Smooth muscle cell (in vitro differentiated cells): ENCODE measurements around the gene VWA2. TPM values are rescaled to one million over a fixed set of nuclear protein-coding genes. Genes with fewer than 3 reads are reported as not detected.

Experiments used
- DNase-seq: peaks from one replicate; lab custom pipeline; 2025; ENCODE audit not compliant: unreplicated experiment; lab: John Stamatoyannopoulos, UW
- H2AFZ ChIP-seq: fragments of 200-600 bp; sonication (generic); 2 replicates; pipeline ENCODE4 v1.6.0; 2016; ENCODE audit warnings: antibody characterized with exemption, low read depth, mild to moderate bottlenecking
- H3F3A ChIP-seq: fragments of 200-600 bp; sonication (generic); 2 replicates; pipeline ENCODE4 v1.6.0; 2017; ENCODE audit warnings: antibody characterized with exemption, low read depth
- H3K27ac ChIP-seq: fragments of 200-600 bp; sonication (generic); 2 replicates; pipeline ENCODE4 v1.5.1; 2016; ENCODE audit warnings: low read depth, mild to moderate bottlenecking
- H3K27me3 ChIP-seq: fragments of 200-600 bp; sonication (generic); 2 replicates; pipeline ENCODE4 v1.6.1; 2016; ENCODE audit warnings: low read depth, mild to moderate bottlenecking
- H3K36me3 ChIP-seq: fragments of 200-600 bp; sonication (generic); 2 replicates; pipeline ENCODE4 v1.5.1; 2016; ENCODE audit warnings: low read depth
- H3K4me1 ChIP-seq: fragments of 200-600 bp; sonication (generic); 2 replicates; pipeline ENCODE4 v1.5.1; 2016; ENCODE audit warnings: low read depth
- H3K4me2 ChIP-seq: fragments of 200-600 bp; sonication (generic); 2 replicates; pipeline ENCODE4 v1.6.0; 2016; ENCODE audit warnings: mild to moderate bottlenecking
- H3K4me3 ChIP-seq: fragments of 200-600 bp; sonication (generic); 2 replicates; pipeline ENCODE4 v1.5.1; 2016; ENCODE audit warnings: mild to moderate bottlenecking
- H3K79me2 ChIP-seq: fragments of 200-600 bp; sonication (generic); 2 replicates; pipeline ENCODE4 v1.6.0; 2016; ENCODE audit warnings: low read depth, mild to moderate bottlenecking
- H3K9ac ChIP-seq: fragments of 200-600 bp; sonication (generic); 2 replicates; pipeline ENCODE4 v1.6.0; 2016; ENCODE audit warnings: low read depth
- H3K9me3 ChIP-seq: fragments of 200-600 bp; sonication (generic); replicated peaks from 2 replicates; pipeline ENCODE4 v1.5.1; 2016; ENCODE audit warnings: low read depth
- H4K20me1 ChIP-seq: fragments of 200-600 bp; sonication (generic); 2 replicates; pipeline ENCODE4 v1.6.0; 2016; ENCODE audit warnings: low read depth
- CTCF ChIP-seq: fragments of 200-600 bp; sonication (generic); IDR thresholded peaks from 2 replicates; pipeline ENCODE4 v1.5.1; 2017; ENCODE audit warnings: borderline replicate concordance, mild to moderate bottlenecking, antibody characterized with exemption; ENCODE audit not compliant: insufficient read depth, poor library complexity, severe bottlenecking
- WGBS: methylation state at CpG from one replicate; pipeline ENCODE4 v1.1.7; 2016; ENCODE audit warnings: low lambda C conversion rate; 5-methylcytosine and 5-hydroxymethylcytosine counted together
- polyA plus RNA-seq: library from polyadenylated mRNA; unstranded; fragments of >200 nt; fragmentation: Nextera tagmentation; extraction: Ambion mirVana; gene quantifications from 2 replicates; pipeline ENCODE4 v1.2.1, GENCODE V29; 2016
- total RNA-seq: library from RNA; depleted of rRNA; stranded (reverse); fragments of >200 nt; gene quantifications from 2 replicates; pipeline ENCODE4 v1.2.3, GENCODE V29; 2014

The VWA2 gene
- total and polyA plus RNA-seq, 2 experiments from 2014 or later, result 0.06 to 0.36 TPM

GRCh38 chr10:114243661-114244060 lies 4.6 kb downstream of the VWA2 start:
- no peak overlapping the region for H2AFZ ChIP-seq
- H3K4me2 ChIP-seq, result no peak overlapping the region
- 76% methylated on average over 9 of the region's 9 CpGs for WGBS

GRCh38 chr10:114244126-114244525 lies 5.1 kb downstream of the VWA2 start:
- no peak overlapping the region for H3K4me3 ChIP-seq
- no peak overlapping the region for H2AFZ ChIP-seq
- no peak overlapping the region for H3K9ac ChIP-seq
- no peak for TF ChIP-seq CTCF
- H3K36me3 ChIP-seq, result no peaks in the 10 kb centered on the region
- H3K4me2 ChIP-seq, result no peak overlapping the region
- WGBS, result 91% methylated on average over 6 of the region's 6 CpGs
- H3K4me1 ChIP-seq, result peaks cover 9% of the 10 kb centered on the region
- no peak for DNase-seq
- no peaks in the 10 kb centered on the region for H3F3A ChIP-seq
- no peaks in the 10 kb centered on the region for H3K79me2 ChIP-seq
- H3K9me3 ChIP-seq, result no peaks in the 10 kb centered on the region
- H3K27me3 ChIP-seq, result peaks cover 52% of the 10 kb centered on the region
- no peak overlapping the region for H3K27ac ChIP-seq
- no peaks in the 10 kb centered on the region for H4K20me1 ChIP-seq

More at GRCh38 chr10:114243661-114244060, 4.6 kb downstream of the VWA2 start:
- Histone ChIP-seq H3K27ac (no peak overlapping the region), H3K9me3 (no peaks in the 10 kb centered on the region), H3K36me3 (no peaks in the 10 kb centered on the region), H3F3A (no peaks in the 10 kb centered on the region), H4K20me1 (no peaks in the 10 kb centered on the region), H3K79me2 (no peaks in the 10 kb centered on the region), H3K9ac (no peak overlapping the region), H3K4me1 (peaks cover 9% of the 10 kb centered on the region), H3K4me3 (no peak overlapping the region), H3K27me3 (peaks cover 57% of the 10 kb centered on the region)
- no peak for DNase-seq
- no peak for TF ChIP-seq CTCF

- H3K9me3 ChIP-seq, result no peaks in the 10 kb centered on the region
- peaks cover 41% of the 10 kb centered on the region for H3K27me3 ChIP-seq
- H3K4me3 ChIP-seq, result no peak overlapping the region
- TF ChIP-seq CTCF, result no peak
- 70% methylated on average over 9 of the region's 9 CpGs for WGBS
- peaks cover 5% of the 10 kb centered on the region for H3K4me1 ChIP-seq
- peak overlapping the region; percentile 15 for H3K4me2 ChIP-seq
- DNase-seq, result no peak
- peak overlapping the region; percentile 29 for H3K27ac ChIP-seq
- H3F3A ChIP-seq, result no peaks in the 10 kb centered on the region
- H3K79me2 ChIP-seq, result no peaks in the 10 kb centered on the region
- H2AFZ ChIP-seq, result no peak overlapping the region
- H4K20me1 ChIP-seq, result no peaks in the 10 kb centered on the region
- no peaks in the 10 kb centered on the region for H3K36me3 ChIP-seq
- H3K9ac ChIP-seq, result no peak overlapping the region
Measured at GRCh38 chr10:114245121-114245791, 6.2 kb downstream of the VWA2 start.
